GM13977 (cell line): ENCODE data around the gene MCTP2.

Experiments used
- DNase-seq: peaks from one replicate; pipeline ENCODE4 v3.0.0; 2012; ENCODE audit warnings: low spot score
- in situ Hi-C: fragments of 300-500 bp; cut with MboI; formaldehyde crosslinking; loops from one replicate; pipeline ENCODE4 v1.12.0; 2022; ENCODE audit warnings: low sequenced_read_pairs, low pct_unique_long_range_greater_than_20kb, mixed read lengths, inconsistent platforms; ENCODE audit not compliant: unreplicated experiment
- TF ChIP-seq, protein P1 (sequence below): IDR thresholded peaks from 2 replicates; pipeline ENCODE4 v1.5.1; 2012; ENCODE audit warnings: mild to moderate bottlenecking, control low read depth; ENCODE audit not compliant: insufficient read depth; ENCODE audit errors: extremely low read depth, missing control alignments

MCTP2 gene

DNA sequence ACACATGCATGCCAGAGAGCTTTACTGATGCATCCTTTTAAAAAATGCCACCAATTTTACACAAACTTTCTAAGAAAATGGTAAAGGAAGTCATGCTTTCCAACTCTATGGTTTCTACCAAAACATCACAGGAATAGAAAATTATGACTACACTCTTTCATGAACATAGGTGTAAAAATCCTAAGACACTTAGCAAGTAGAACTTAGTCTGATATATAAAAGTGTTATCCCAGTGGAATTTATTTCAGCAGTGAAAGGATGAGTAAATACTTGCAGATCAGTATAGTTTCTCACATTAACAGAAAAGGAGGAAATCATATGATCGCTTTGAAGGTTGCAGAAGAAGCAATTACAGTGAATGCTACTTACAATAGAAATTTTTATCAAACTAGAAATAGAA lies 43.4 kb downstream of the MCTP2 start:
- in situ Hi-C loops: no loop called here
- TF ChIP-seq, protein P1, sequence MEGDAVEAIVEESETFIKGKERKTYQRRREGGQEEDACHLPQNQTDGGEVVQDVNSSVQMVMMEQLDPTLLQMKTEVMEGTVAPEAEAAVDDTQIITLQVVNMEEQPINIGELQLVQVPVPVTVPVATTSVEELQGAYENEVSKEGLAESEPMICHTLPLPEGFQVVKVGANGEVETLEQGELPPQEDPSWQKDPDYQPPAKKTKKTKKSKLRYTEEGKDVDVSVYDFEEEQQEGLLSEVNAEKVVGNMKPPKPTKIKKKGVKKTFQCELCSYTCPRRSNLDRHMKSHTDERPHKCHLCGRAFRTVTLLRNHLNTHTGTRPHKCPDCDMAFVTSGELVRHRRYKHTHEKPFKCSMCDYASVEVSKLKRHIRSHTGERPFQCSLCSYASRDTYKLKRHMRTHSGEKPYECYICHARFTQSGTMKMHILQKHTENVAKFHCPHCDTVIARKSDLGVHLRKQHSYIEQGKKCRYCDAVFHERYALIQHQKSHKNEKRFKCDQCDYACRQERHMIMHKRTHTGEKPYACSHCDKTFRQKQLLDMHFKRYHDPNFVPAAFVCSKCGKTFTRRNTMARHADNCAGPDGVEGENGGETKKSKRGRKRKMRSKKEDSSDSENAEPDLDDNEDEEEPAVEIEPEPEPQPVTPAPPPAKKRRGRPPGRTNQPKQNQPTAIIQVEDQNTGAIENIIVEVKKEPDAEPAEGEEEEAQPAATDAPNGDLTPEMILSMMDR: no peak
- no peak for DNase-seq

DNA sequence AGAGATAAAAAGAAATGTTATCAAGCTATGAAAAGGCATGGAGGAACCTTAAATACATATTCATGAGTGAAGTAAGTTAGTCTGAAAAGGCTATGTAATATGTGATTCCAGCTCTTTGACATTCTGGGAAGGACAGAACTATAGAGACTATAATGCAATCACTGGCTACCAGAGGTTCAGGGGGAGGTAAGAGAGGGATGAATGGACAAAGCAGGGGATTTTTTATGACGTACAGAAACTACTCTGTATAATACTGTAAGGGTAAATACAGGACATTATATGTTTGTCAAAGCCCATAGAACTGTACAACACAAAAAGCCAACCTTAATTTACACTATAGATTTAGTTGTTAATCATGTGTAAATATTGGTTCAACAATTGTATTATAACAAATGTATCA lies 46.1 kb downstream of the MCTP2 start:
- in situ Hi-C loops: no loop called here
- DNase-seq: no peak
- TF ChIP-seq, protein P1: no peak

DNA sequence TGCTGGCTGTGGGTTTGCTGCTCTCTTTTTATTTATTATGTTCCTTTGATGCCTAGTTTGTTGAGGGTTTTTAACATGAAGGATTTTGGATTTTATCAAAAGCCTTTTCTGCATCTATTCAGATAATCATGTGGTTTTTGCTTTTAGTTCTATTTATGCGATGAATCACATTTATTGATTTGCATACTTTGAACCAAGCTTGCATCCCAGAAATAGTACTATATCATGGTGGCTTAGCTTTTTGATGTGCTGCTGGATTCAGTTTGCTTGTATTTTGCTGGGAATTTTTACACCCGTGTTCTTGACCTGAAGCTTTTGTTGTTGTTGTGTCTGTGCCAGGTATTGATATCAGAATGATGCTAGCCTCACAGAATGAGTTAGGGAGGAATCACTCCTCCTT lies 48.4 kb downstream of the MCTP2 start:
- TF ChIP-seq, protein P1: no peak
- DNase-seq: no peak
- in situ Hi-C loops: no loop called here

DNA sequence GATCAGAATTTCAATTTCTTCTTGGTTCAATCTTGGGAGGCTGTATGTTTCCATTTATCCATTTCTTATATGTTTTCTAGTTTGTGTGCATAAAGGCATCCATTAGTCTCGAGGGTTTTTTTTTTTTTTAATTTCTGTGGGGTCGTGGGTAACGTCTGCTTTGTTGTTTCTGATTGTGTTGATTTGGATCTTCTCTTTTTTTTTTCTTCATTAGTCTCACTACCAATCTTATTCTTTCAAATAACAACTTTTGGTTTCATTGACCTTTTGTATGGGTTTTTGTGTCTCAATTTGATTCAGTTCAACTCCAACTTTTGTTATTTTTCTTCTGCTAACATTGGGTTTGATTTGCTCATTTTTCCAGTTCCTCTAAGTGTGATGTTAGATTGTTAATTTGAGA lies 48.9 kb downstream of the MCTP2 start:
- no peak for DNase-seq
- TF ChIP-seq, protein P1: no peak
- in situ Hi-C loops: no loop called here

DNA sequence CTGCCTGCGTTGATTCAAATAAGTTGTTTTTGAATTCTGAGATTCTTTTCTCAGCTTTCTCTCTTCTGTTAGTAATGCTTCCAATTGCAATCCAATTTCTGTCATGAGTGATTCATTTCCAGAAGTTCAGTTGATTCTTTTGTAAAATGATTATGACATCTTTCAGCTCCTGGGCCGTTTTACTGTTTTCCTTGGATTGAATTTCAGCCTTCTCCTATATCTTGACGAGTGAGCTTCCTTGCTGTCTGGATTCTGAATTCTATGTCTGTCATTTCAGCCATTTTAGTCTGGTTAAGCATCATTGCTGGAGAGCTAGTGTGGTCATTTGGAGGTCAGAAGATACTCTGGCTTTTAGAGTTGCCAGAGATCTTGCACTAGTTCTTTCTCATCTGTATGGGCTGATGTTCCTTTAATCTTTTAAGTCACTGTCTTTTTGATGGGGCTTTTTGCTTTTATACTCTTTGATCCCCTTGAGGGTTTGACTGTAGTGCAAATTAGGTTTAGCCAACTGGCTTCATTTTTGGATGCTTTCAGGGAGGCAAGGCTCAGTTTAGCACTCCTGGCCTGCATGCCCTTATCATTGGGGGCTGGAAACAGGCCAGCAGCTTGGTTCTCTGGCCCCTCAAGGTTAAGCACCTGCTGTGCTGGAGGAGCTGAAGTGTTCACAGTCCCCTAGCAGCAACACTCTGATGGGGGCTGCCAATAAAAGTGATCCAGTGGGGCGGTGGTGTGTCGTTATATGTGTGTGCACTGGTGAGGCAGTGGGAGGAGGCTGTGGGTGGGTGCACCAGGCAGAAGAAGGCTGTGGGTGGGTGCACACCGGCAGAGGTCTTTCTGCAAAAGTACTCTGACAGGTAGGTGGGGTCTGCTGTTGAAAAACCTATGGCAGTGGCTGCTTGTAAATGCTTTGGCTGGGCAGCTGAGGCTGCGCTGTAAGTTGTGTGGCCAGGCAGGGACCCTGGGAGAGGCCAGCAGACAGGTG lies 51.2 kb downstream of the MCTP2 start:
- TF ChIP-seq, protein P1: no peak
- in situ Hi-C loops: no loop called here
- no peak for DNase-seq

DNA sequence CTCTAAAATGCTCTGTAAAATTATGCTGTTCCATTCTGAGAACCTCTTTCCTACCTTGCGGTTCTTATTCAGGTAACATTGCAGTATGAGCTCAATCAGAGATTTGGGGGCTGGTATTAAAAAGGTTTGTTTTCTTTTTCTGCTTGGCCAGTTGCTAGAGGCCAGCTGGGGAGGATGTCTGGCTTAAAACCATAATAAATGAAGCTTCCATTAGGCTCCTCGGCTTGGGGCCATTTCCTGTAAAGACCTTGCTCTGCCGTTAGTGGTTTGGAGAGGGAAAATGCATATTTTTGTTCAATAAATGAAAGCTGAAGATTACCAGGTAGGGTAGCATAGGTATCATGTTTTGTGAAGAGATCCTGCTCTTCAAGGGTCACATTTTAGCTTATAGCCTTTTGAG lies 55.2 kb downstream of the MCTP2 start:
- in situ Hi-C loops: no loop called here
- no peak for DNase-seq
- TF ChIP-seq, protein P1: no peak
